Middle frontal gyrus (tissue), 1 donor: Measurements from ENCODE around the gene PLTP.
"Not testable (repeated sequence)": the region's sequence is repeated elsewhere in the genome, so short reads cannot be mapped to it uniquely, and the experiment has no call there.

Experiments used
- DNase-seq: peaks from one replicate; pipeline ENCODE4 v3.0.0-alpha.2; 2015; ENCODE audit warnings: low spot score; ENCODE audit errors: extremely low spot score

The PLTP gene, protein sequence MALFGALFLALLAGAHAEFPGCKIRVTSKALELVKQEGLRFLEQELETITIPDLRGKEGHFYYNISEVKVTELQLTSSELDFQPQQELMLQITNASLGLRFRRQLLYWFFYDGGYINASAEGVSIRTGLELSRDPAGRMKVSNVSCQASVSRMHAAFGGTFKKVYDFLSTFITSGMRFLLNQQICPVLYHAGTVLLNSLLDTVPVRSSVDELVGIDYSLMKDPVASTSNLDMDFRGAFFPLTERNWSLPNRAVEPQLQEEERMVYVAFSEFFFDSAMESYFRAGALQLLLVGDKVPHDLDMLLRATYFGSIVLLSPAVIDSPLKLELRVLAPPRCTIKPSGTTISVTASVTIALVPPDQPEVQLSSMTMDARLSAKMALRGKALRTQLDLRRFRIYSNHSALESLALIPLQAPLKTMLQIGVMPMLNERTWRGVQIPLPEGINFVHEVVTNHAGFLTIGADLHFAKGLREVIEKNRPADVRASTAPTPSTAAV

DNA sequence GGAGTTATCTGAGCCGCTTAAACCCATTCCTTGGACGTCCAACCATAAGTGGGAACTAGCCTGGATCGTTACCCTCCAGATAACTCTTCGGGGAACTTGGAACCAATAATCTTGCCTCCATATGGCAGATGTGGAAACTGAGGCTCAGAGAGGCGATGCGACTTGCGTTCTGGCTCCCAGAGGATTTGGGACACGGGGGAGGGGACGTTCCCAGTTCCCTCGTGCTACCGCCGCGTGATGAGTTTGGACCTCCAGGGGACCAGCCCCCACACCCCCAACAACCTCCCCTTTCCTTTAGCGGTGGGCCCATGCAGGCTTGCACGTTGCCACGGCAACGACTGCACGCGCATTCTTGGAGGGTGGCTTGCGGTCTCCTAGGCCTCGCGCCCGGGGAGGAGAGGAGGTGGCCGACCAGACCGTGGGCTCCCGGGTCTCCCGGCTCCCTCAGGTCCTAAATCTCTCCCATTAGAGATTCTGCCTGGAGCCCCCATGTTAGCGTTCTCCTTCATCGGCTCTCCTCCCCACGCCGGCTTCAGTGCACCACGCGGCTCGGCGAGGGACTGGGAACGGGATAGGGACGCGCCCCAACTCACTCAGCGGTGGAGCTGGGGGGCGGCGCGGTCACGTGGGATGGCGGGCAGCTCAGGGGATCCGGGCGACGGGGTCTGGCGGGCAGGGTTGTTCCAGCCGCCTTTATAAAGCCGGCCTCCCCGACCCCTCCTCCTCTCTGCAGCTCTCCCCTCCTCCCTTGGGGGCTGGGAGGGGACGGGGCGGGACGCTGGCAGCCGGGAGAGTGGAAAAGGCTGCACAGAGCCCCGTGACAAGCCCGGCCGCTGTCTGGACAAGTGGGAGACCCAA is at the start of gene PLTP:
Gene PLTP, minus strand, starts transcription at position 670 of the 858 bp plus-strand sequence. CDS start 703 bp downstream, outside the sequence.
- DNase-seq, result no peak

DNA sequence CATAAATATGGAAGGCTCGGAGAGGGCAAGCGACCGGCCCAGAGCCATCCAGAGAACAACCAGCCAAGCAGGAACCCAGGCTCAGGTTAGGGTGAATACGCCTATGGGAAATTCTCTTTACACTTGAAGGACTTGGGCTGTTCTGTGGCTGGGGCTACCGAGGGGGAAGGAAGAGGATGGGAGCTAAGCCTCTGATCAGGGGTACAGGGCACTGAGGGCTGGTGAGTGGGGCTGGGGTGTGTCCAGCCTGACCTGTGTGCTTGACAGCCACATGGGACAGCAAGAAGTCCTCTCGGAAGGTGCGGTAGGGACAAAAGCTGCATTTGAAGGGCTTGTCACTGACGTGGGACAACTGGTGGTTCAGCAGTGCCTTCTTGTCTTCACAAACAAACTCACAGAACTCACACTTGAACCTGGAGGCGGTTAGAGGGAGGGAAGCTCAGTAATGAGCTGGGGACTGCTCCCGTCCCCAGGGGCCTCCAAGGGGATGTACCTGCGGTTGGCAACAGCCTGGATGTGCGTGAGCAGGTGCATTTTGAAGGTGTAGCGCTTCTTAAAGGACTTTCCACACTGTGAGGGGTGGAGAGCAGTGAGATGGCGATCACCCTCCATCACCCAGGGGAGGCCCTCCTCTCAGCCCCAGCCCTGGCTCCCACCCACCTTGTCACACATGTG is 48.1 kb upstream of the PLTP start:
- DNase-seq, result no peak

DNA sequence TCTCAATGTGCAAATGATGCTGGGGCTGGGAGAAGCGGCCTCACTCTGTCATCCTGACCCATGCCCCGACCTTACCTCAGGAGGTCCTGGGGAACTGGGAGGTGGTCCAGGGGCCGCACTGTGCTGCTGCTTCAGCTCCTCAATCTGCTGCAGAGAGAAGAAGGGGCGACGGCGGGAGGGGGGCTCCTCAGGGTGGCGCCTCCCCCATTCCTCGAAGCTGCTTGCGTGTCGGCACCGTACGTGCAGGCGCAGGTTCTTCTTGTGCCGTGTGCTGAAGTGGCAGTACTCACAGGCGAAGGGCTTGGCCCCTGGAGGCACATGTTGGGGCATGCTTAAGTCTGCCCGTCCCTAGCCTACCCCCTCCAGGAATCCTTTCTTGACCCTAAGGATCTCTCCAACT is 47.2 kb upstream of the PLTP start:
- no peak for DNase-seq

DNA sequence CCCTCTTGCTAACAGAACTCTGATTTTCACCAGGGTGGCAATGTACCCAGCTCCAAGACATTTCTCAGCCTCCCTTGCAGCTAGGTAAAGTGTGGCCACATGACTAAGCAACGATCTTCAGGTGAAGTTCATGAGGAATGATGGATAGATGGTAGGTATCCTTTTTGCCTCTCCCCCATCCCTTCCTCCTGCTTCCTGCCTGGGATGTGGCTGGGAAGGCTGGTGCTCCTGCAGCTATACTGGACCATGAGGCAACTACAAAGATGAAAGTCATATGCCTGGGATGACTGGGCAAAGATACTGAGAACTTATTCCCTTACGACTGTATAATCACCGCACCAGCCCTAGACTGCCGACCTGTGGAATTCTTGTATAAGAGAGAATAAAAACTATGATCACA is 46.6 kb upstream of the PLTP start:
- no peak for DNase-seq

DNA sequence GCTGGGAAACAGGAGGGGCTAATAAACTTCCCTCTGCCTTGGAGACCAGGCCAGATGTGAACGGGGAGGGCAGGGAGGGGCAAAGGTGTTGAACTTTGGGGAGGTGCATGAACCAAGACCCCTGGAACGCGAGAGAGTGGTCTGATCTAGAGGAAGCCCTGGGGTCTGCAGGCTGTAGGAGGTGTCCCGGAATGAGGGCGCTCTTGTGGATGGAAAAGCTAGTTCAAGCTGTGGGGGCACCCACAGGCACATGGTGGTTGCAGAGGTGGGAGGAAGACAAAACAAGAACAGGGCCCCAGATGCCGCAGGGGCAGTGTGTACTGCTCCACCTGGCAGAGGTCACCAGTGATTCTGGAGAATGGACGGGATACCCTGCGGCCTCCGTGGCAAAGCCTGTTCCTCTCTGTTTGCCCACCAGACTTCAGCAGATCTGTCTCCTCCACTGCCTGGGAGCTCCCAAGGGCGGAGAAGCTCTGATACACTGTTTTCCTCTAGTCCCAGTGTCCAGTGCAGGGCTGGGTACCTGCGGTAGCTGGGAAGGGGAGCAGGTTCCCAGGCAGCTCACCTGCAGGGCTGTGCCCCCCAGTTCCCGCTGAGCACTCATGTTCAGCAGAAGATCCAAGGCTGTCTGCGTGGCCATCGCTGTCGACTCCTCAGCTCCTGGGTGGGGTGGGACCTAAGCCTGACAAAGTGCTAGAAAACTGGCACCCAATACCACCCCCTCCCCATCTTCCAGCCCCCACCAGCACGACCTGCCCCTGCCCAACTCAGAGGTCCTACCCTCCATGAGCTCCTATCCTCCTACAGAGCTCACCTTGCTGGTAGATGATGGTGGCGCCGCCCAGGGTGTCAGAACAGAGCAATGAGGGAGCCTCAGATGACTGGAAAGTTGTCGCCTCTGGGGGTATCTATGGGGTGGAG is 45.3 kb upstream of the PLTP start:
- no peak for DNase-seq

DNA sequence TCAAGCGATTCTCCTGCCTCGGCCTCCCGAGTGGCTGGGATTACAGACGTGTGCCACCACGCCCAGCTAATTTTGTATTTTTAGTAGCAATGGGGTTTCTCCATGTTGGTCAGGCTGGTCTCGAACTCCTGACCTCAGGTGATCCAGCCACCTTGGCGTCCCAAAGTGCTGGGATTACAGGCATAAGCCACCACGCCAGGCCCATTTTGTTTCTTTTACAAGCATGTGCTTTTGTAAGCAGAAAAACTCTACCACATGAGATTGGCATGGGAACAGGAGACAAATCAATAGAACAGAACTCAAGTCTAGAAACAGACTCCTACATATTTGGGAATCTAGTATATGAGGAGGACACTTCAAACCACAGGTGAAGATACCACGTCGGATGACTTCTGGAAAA is 44.4 kb upstream of the PLTP start:
- DNase-seq, result not testable (repeated sequence)

DNA sequence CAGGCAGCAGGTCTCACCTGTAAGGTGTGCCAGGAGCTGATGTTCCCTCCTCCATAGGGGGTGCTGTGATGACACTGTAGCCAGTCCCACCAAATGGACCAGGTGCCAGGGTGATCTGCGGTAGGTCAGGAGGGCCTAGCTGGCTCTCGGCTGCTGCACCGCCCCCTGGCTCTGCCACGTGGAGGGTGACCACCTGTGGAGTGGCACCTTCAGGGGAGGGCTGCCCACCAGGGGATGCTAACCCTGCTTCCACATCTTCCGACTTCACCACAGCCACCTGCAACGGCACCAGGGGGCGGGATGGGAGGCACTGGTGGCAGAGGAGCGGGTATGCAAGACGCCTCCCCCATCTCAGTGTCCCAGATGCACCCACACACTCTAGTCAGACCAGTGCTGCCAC is 41.7 kb upstream of the PLTP start:
- DNase-seq, result no peak

DNA sequence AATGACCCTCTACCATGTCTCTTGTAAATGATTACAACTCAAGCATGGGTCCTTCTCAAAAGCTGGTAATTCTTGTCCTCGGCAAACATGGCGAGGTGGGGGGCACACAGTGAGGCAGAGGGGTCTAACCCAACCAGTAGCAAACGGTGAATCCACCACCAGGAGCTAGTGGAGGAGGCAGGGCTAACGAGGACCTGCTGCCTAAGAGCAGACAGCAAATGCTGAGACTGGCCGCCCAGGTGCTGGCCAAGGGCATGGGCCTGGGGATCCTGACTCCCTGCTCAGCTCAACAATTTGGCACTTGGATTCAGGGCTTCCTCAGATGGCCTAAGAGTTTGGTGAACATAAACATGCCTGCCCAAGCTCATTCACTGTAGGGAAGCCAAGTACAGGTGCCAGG is 40.9 kb upstream of the PLTP start:
- DNase-seq, result no peak

DNA sequence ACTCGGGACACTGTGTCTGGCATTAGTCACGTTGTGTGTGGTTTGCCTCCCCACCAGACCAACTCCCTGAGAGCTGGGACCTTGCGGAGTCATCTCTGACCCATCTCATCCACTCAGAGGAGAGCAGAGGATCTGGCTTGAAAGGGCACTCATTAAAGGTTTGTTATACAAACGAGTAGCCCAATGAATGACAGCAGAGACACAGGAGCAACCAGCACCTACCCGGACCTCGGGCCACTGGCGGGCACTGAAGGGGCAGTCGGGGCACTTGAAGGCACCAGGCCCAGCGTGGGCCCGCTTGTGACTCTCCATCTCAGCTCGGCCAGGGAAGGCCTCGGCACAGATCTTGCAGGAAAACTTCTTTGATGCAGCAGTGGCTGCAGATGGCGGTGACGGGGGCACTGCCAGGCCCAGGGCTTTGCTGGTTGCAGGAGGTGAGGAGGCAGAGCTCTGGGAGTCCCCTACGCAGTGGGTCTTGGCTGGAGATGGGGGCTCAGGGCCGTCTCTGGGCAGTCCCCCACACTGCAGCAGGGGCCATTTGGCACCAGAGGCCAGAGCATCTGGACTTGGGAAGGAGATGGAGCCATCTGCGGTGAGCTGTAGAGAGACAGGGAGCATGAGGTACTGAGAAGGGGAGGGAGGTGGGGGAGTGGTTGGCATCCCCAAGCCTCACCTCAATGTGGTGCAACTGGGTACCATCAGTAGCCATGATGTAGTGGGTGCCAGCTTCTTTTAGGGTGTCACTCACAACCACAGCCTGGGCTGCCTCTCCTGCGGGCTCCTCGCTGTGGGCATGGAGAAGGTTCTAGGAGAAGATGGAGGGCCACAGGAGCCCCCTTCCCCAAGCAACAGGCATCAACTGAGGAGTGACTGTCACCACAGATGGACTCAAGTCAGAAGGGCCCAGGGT is 40.2 kb upstream of the PLTP start:
- DNase-seq, result no peak

DNA sequence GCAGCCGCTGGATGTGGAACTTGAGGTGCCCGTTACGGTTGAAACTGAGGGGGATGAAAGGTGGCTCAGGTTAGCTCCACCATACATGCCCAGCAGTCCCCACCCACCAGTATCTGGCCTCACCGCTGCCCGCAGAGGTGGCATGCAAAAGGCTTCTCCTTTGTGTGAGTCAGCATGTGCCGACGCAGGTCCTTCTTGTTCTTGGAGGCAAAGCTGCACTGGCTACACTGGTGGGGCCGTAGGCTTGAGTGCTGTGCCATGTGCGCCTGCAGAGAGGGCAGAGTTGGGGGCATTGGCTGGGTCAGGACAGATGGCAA is 38.3 kb upstream of the PLTP start:
- DNase-seq, result no peak

DNA sequence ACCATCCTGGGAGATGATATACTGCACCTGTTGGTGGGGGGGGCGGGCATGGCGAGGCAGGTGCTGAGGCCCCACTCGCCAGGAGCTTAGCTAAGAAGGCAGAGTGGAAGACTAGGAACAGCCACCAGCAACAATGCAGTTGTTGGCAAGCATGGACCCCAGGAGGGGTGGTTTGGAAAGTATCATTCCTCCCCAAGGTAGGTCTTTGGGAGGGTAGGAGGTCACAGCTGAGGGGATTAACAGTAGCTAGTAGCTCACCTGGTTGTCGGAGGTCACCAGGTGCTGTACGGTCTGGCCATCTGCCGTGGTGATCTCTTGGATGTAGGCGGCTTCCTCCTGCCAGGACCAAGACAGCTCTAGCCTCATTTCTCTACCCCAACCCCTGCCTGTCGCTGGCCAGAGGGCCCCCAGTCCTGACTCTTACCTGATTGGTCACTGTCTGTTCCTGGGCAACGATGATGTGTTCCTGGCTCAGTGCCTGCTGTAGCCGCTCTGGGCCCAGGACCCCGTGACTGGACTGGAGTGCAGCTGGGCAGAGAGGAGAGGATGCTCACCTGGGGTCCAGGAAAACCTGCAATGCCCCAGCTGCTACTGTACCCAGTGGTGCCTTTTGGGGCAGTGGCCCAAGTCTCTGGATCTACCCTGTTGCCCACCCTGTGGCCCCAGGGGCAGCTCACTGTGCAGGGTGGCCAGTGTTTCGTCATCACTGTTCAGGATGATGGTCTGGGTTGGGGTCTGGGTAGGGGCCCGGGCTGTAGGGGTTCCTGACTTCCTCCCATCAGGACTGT is 37.8 kb upstream of the PLTP start:
- DNase-seq, result no peak

DNA sequence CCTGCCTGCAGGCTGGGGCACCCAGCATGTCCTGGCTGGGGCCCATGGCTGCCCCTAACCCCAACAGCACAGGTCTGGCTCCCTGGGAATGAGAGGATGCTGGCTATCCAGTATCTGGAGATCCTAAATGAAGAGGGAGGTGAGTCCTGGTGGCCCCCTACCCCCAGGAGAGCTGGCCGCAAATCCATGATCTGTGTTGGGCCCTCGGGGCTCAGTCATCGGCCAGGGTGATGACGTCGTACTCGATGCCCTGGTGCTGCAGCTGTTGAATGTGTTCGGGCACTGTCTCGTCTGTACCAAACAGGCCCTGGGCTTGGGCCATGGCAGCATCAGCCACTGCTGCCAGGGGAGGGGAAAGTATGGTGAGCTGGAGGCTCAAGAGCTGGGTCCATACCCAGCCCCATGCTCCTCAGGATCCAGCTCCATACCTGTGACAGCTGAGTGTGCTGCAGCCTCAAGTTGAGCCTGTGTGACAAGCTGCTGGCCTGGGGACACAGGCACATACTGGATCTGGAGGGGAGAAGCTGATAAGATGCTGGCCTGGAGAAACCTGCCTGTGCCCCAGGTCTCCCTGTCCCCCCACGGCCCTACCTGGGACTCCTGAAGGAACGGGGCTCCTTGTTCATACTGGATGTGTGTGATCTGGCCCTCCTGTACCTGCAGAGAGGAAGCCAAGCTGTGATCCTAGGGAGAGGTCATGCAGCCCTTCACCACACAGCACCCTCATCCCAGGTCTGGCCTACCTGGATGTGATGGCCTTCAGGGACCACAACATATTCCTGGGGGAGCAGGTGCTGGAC is 37.0 kb upstream of the PLTP start:
- no peak for DNase-seq

DNA sequence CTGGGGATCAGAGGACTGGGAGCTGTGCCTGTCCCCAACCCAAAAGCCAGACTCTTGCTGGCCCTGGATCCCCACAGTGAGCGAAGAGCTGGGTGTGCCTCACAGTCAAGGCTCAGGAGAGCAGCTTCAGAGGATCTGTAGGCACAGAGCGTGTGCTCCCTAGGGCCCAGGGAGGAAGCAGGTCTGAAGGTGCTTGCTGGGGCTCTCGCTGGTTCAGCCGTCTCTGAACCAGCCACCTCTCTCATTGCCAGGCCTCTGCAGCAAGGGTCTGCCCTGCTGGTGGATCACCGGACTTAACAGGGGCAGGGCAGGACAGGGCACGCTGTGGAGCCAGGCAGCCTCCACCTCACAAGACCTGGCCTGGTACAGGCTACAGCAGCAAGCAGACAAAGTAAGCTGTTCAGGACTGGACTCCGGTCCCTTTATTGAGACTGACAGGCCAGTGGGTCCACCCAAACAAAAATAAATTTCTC is 36.3 kb upstream of the PLTP start:
- no peak for DNase-seq

DNA sequence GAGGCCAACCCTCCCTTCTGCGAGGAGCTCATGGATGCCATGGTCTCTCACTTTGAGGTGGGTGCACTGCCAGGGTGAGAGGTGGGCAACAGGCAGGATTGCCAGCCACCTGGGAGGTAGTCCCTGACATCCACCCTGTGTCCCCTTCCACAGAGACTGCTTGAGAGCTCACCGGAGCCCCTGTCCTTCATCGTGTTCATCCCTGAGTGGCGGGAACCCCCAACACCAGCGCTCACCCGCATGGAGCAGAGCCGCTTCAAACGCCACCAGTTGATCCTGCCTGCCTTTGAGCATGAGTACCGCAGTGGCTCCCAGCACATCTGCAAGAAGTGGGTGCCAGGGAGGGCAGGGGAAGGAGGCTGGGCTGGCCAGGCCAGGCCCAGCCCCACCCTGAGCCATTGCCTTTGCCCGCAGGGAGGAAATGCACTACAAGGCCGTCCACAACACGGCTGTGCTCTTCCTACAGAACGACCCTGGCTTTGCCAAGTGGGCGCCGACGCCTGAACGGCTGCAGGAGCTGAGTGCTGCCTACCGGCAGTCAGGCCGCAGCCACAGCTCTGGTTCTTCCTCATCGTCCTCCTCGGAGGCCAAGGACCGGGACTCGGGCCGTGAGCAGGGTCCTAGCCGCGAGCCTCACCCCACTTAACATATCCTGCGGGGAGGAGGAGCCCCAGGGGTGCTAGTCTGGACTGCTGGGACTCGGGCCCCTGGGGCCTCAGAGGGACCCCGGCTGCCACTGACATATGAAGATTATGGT is 35.3 kb upstream of the PLTP start:
- no peak for DNase-seq

DNA sequence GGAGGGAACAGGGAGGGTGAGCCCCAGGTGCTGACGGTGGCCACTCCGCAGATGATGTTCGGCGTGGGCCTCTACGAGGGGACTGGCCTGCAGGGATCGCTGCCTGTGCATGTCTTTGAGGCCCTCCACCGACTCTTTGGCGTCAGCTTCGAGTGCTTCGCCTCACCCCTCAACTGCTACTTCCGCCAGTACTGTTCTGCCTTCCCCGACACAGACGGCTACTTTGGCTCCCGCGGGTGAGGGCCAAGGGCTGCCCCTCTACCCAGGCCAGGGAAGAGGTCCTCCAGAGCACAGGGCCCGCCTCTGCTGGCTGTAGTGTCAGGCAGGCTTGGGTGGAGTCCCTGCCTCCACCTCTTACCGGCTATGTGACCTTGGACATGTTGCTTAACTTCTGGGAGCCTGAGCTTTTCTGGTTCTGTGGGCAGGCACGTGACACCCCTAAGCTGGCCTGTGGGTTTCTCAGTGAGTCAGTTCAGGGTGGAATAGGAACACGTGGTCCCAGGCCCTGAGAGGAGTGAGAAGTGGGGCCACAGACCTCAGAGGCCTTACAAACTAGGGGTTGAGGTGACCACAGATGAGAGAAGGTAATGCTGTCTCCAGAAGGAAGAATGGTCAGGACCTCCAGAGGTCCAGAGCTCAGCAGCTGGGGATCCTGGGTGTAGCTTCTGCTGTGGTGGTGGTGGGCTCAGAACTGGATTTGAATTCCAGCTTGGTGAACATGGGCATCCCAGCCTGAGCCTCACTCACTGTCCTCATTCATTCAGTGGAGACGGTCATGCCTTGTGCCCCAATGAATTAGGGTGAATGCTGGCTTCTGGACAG is 34.4 kb upstream of the PLTP start:
- DNase-seq, result no peak

DNA sequence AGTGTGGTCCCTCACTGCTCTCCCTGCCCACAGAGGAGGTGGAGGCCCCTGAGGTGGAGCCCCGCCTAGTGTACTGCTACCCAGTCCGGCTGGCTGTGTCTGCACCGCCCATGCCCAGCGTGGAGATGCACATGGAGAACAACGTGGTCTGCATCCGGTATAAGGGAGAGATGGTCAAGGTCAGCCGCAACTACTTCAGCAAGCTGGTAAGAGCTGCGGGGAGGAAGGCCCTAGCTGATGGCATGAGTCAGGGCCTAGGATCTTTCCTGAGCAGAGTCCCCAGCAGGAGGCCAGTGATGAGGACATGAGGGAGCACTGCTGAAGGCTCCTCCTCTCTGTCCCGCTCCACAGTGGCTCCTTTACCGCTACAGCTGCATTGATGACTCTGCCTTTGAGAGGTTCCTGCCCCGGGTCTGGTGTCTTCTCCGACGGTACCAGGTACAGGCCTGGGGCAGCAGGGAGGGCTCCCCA is 33.8 kb upstream of the PLTP start:
- no peak for DNase-seq
